HEK293 (cell line): ENCODE measurements around the gene CPA4.

ENCODE experiments used
- CTCF ChIP-seq: fragments of 450-650 bp; formaldehyde crosslinking; IDR thresholded peaks from 2 replicates; pipeline ENCODE4 v1.5.1; 2016; ENCODE audit warnings: missing biosample characterization, missing genetic modification characterization
- KLF9 ChIP-seq: fragments of 450-650 bp; formaldehyde crosslinking; IDR thresholded peaks from 2 replicates; pipeline ENCODE4 v1.5.1; 2016; ENCODE audit warnings: missing biosample characterization, missing genetic modification characterization, low read depth
- REST ChIP-seq: fragments of 450-650 bp; formaldehyde crosslinking; IDR thresholded peaks from 2 replicates; pipeline ENCODE4 v1.5.1; 2016; ENCODE audit warnings: missing biosample characterization, missing genetic modification characterization
- ZNF26 ChIP-seq: fragments of 450-650 bp; formaldehyde crosslinking; IDR thresholded peaks from 2 replicates; pipeline ENCODE4 v1.5.1; 2016; ENCODE audit warnings: missing biosample characterization, missing genetic modification characterization
- ZNF280C ChIP-seq: fragments of 450-650 bp; formaldehyde crosslinking; IDR thresholded peaks from 2 replicates; pipeline ENCODE4 v1.5.1; 2016; ENCODE audit warnings: missing biosample characterization, missing genetic modification characterization
- ZNF324 ChIP-seq: fragments of 450-650 bp; formaldehyde crosslinking; IDR thresholded peaks from 2 replicates; pipeline ENCODE4 v1.5.1; 2016; ENCODE audit warnings: missing biosample characterization, missing genetic modification characterization
- ZNF670 ChIP-seq: fragments of 450-650 bp; formaldehyde crosslinking; IDR thresholded peaks from 2 replicates; pipeline ENCODE4 v1.5.1; 2016; ENCODE audit warnings: missing biosample characterization, missing genetic modification characterization, low read depth

- TF ChIP-seq CTCF (no peak), ZNF280C (tag by site-specific recombination) (no peak), ZNF324 (no peak), ZNF670 (tag by site-specific recombination) (no peak), KLF9 (tag by site-specific recombination) (no peak), REST (no peak), ZNF26 (tag by site-specific recombination) (no peak)
Observed at GRCh38 chr7:130346941-130347340, 54.0 kb downstream of the CPA4 start.
